CD8-positive, alpha-beta memory T cell (primary cell): ENCODE measurements around the gene DES. TPM values are rescaled to one million over a fixed set of nuclear protein-coding genes. Genes with fewer than 3 reads are reported as not detected.

Experiments used
- CTCF ChIA-PET: fragments of 350-600 bp; sonication (Branson Sonifier 250); formaldehyde crosslinking; loops from one replicate; lab custom pipeline; 2021; ENCODE audit warnings: antibody characterized with exemption; lab: Charles Lee
- POLR2A ChIA-PET: fragments of 350-600 bp; sonication (Branson Sonifier 250); formaldehyde crosslinking; loops from one replicate; lab custom pipeline; 2021; ENCODE audit warnings: antibody characterized with exemption; lab: Charles Lee
- DNase-seq, 5 donors: peaks; one replicate each; pipeline versions ENCODE4 v3.0.0 to v3.0.0-alpha.2; 2020 to 2022; ENCODE audit warnings: mixed read lengths in 1 of 5
- H3K27ac ChIP-seq: one replicate; pipeline ENCODE4 v1.7.0; 2013; ENCODE audit warnings: low read depth, mild to moderate bottlenecking, low read length, moderate library complexity
- H3K27me3 ChIP-seq: 2 replicates; pipeline ENCODE4 v1.7.0; 2013; ENCODE audit warnings: low read length, mild to moderate bottlenecking; ENCODE audit not compliant: insufficient read depth, poor library complexity, severe bottlenecking
- H3K36me3 ChIP-seq: 2 replicates; pipeline ENCODE4 v1.7.0; 2013; ENCODE audit warnings: mild to moderate bottlenecking, low read length, moderate library complexity; ENCODE audit not compliant: insufficient read depth
- H3K4me1 ChIP-seq: 2 replicates; pipeline ENCODE4 v1.7.0; 2013; ENCODE audit warnings: mild to moderate bottlenecking, low read length, moderate library complexity; ENCODE audit not compliant: insufficient read depth
- H3K4me3 ChIP-seq: 2 replicates; pipeline ENCODE4 v1.7.0; 2013; ENCODE audit warnings: mild to moderate bottlenecking, low read length
- H3K9me3 ChIP-seq: 2 replicates; pipeline ENCODE4 v1.7.0; 2013; ENCODE audit warnings: mild to moderate bottlenecking, low read length
- H3K27ac Mint-ChIP-seq, 8 donors: one replicate each; pipeline ENCODE4 v1.8.0; 2020 to 2021; ENCODE audit warnings: mixed read lengths in 8 of 8, mild to moderate bottlenecking in 6 of 8, inconsistent platforms in 3 of 8, moderate library complexity in 3 of 8
- H3K27me3 Mint-ChIP-seq, 2 donors: one replicate each; pipeline ENCODE4 v1.8.0; 2020 to 2021; ENCODE audit warnings: mixed read lengths in 2 of 2, mild to moderate bottlenecking in 1 of 2, moderate library complexity in 1 of 2
- H3K36me3 Mint-ChIP-seq, 3 donors: one replicate each; pipeline ENCODE4 v1.8.0; 2020 to 2021; ENCODE audit warnings: mixed read lengths in 3 of 3, inconsistent platforms in 1 of 3, mild to moderate bottlenecking in 1 of 3
- H3K4me1 Mint-ChIP-seq, 3 donors: one replicate each; pipeline ENCODE4 v1.8.0; 2020 to 2021; ENCODE audit warnings: mixed read lengths in 3 of 3, inconsistent platforms in 1 of 3, mild to moderate bottlenecking in 1 of 3
- H3K4me3 Mint-ChIP-seq, 7 donors: one replicate each; pipeline ENCODE4 v1.8.0; 2020 to 2021; ENCODE audit warnings: mixed read lengths in 7 of 7, mild to moderate bottlenecking in 6 of 7, moderate library complexity in 4 of 7, inconsistent platforms in 2 of 7
- H3K9me3 Mint-ChIP-seq, 5 donors: one replicate each; pipeline ENCODE4 v1.8.0; 2020 to 2022; ENCODE audit warnings: mixed read lengths in 5 of 5, mild to moderate bottlenecking in 3 of 5, moderate library complexity in 2 of 5, inconsistent platforms in 1 of 5
- polyA plus RNA-seq: library from polyadenylated mRNA; unstranded; fragments of 300-500 nt; fragmentation: Illumina TruSeq; gene quantifications from one replicate; pipeline ENCODE4 v1.2.3, GENCODE V29; 2021
- total RNA-seq, 2 experiments: library from RNA; stranded (reverse); gene quantifications; one replicate each; pipeline ENCODE4 v1.2.3, GENCODE V29; 2021

DES gene
- total and polyA plus RNA-seq, 3 experiments from 2014 or later = not detected

GRCh38 chr2:219401606-219402005 lies 16.6 kb upstream of the DES start:
- no peak for DNase-seq
- ChIA-PET POLR2A (no interaction called here), CTCF (interaction anchor here (1.6 to 6.3 kb wide), 5 partner anchors 10 to 127 kb away, joined by 4 to 77 read pairs (median 12); no protein-coding TSS in a partner anchor)
- H3K27me3 ChIP-seq = no peaks in the 10 kb centered on the region
- H3K36me3 ChIP-seq = no peaks in the 10 kb centered on the region
- no peaks in the 10 kb centered on the region for H3K9me3 ChIP-seq
- peaks cover 4 to 24% of the 10 kb centered on the region in 2 donors for H3K27me3 Mint-ChIP-seq
- no peak overlapping the region for H3K4me3 Mint-ChIP-seq
- no peaks in the 10 kb centered on the region for H3K9me3 Mint-ChIP-seq
- peaks cover 9% of the 10 kb centered on the region for H3K4me1 ChIP-seq
- no peak overlapping the region for H3K27ac Mint-ChIP-seq
- H3K4me3 ChIP-seq = no peak overlapping the region
- H3K4me1 Mint-ChIP-seq = peaks cover 5 to 13% (median 8%) of the 10 kb centered on the region in 3 donors
- no peak overlapping the region for H3K27ac ChIP-seq
- no peaks in the 10 kb centered on the region for H3K36me3 Mint-ChIP-seq

GRCh38 chr2:219402665-219403515 lies 15.3 kb upstream of the DES start:
- H3K4me3 ChIP-seq = no peak overlapping the region
- ChIA-PET POLR2A (no interaction called here), CTCF (interaction anchor here (0.7 to 6.3 kb wide), 17 partner anchors 10 to 730 kb away, joined by 3 to 77 read pairs (median 4); partner anchors contain the start of genes GMPPA and SPEG)
- peaks cover under 1% of the 10 kb centered on the region for H3K4me1 ChIP-seq
- peak overlapping the region in 1 of 8 donors; percentile 21 for H3K27ac Mint-ChIP-seq
- H3K36me3 Mint-ChIP-seq = no peaks in the 10 kb centered on the region
- peaks cover 4 to 24% of the 10 kb centered on the region in 2 donors for H3K27me3 Mint-ChIP-seq
- peak; percentile 41 to 65 (median 48) for DNase-seq
- H3K4me3 Mint-ChIP-seq = no peak overlapping the region
- H3K36me3 ChIP-seq = no peaks in the 10 kb centered on the region
- H3K4me1 Mint-ChIP-seq = peaks cover 0 to 5% (median 0%) of the 10 kb centered on the region in 3 donors
- no peak overlapping the region for H3K27ac ChIP-seq
- H3K9me3 Mint-ChIP-seq = no peaks in the 10 kb centered on the region
- no peaks in the 10 kb centered on the region for H3K27me3 ChIP-seq
- H3K9me3 ChIP-seq = no peaks in the 10 kb centered on the region

- Mint-ChIP-seq H3K27me3 (peaks cover 4 to 24% of the 10 kb centered on the region in 2 donors), H3K27ac (no peak overlapping the region), H3K9me3 (no peaks in the 10 kb centered on the region), H3K36me3 (no peaks in the 10 kb centered on the region), H3K4me1 (peaks cover 0 to 5% (median 0%) of the 10 kb centered on the region in 3 donors), H3K4me3 (no peak overlapping the region)
- ChIA-PET POLR2A (no interaction called here), CTCF (interaction anchor here (0.7 to 6.3 kb wide), 12 partner anchors 12 to 731 kb away, joined by 3 to 77 read pairs (median 4); partner anchors contain the start of gene GMPPA)
- H3K27me3 ChIP-seq = no peaks in the 10 kb centered on the region
- no peak overlapping the region for H3K27ac ChIP-seq
- no peak overlapping the region for H3K4me3 ChIP-seq
- H3K9me3 ChIP-seq = no peaks in the 10 kb centered on the region
- no peaks in the 10 kb centered on the region for H3K36me3 ChIP-seq
- no peak for DNase-seq
- no peaks in the 10 kb centered on the region for H3K4me1 ChIP-seq
Observed at GRCh38 chr2:219403861-219404260, 14.3 kb upstream of the DES start.

- no peaks in the 10 kb centered on the region for H3K9me3 Mint-ChIP-seq
- H3K27ac ChIP-seq = no peak overlapping the region
- H3K4me1 Mint-ChIP-seq = peaks cover 0 to 5% (median 0%) of the 10 kb centered on the region in 3 donors
- H3K4me3 ChIP-seq = no peak overlapping the region
- no peaks in the 10 kb centered on the region for H3K4me1 ChIP-seq
- H3K36me3 ChIP-seq = no peaks in the 10 kb centered on the region
- no peaks in the 10 kb centered on the region for H3K27me3 ChIP-seq
- H3K9me3 ChIP-seq = no peaks in the 10 kb centered on the region
- H3K36me3 Mint-ChIP-seq = no peaks in the 10 kb centered on the region
- H3K27ac Mint-ChIP-seq = no peak overlapping the region
- ChIA-PET CTCF (interaction anchor here (0.8 to 6.3 kb wide), 6 partner anchors 16 to 137 kb away, joined by 3 to 77 read pairs (median 4); no protein-coding TSS in a partner anchor), POLR2A (no interaction called here)
- peaks cover 7 to 24% of the 10 kb centered on the region in 2 donors for H3K27me3 Mint-ChIP-seq
- H3K4me3 Mint-ChIP-seq = no peak overlapping the region
- DNase-seq = no peak
Observed at GRCh38 chr2:219404291-219404910, 13.8 kb upstream of the DES start.

GRCh38 chr2:219404954-219405353 lies 13.2 kb upstream of the DES start:
- no peak overlapping the region for H3K27ac ChIP-seq
- no peaks in the 10 kb centered on the region for H3K9me3 Mint-ChIP-seq

GRCh38 chr2:219405451-219405850 lies 12.7 kb upstream of the DES start:
- H3K9me3 Mint-ChIP-seq = no peaks in the 10 kb centered on the region
- H3K27ac Mint-ChIP-seq = no peak overlapping the region
- H3K4me1 Mint-ChIP-seq = peaks cover 0 to 5% (median 0%) of the 10 kb centered on the region in 3 donors
- no peak overlapping the region for H3K4me3 Mint-ChIP-seq
- no peak for DNase-seq
- H3K36me3 Mint-ChIP-seq = no peaks in the 10 kb centered on the region
- H3K9me3 ChIP-seq = no peaks in the 10 kb centered on the region
- no peaks in the 10 kb centered on the region for H3K27me3 ChIP-seq
- H3K27ac ChIP-seq = no peak overlapping the region
- no peak overlapping the region for H3K4me3 ChIP-seq
- ChIA-PET POLR2A (no interaction called here), CTCF (interaction anchor here (1.8 to 6.3 kb wide), 2 partner anchors 17 to 124 kb away, joined by 10 to 77 read pairs; no protein-coding TSS in a partner anchor)
- no peaks in the 10 kb centered on the region for H3K36me3 ChIP-seq
- H3K27me3 Mint-ChIP-seq = peaks cover 10 to 27% of the 10 kb centered on the region in 2 donors
- H3K4me1 ChIP-seq = no peaks in the 10 kb centered on the region

More at GRCh38 chr2:219404954-219405353, 13.2 kb upstream of the DES start:
- no peak for DNase-seq
- Histone ChIP-seq H3K9me3 (no peaks in the 10 kb centered on the region), H3K36me3 (no peaks in the 10 kb centered on the region), H3K4me3 (no peak overlapping the region), H3K4me1 (no peaks in the 10 kb centered on the region), H3K27me3 (no peaks in the 10 kb centered on the region)
- ChIA-PET CTCF (interaction anchor here (0.8 to 6.3 kb wide), 3 partner anchors 16 to 137 kb away, joined by 4 to 77 read pairs (median 10); no protein-coding TSS in a partner anchor), POLR2A (no interaction called here)
- Mint-ChIP-seq H3K36me3 (no peaks in the 10 kb centered on the region), H3K4me1 (peaks cover 0 to 5% (median 0%) of the 10 kb centered on the region in 3 donors), H3K4me3 (no peak overlapping the region), H3K27ac (no peak overlapping the region), H3K27me3 (peaks cover 10 to 29% of the 10 kb centered on the region in 2 donors)

GRCh38 chr2:219405958-219406860 lies 12.0 kb upstream of the DES start:
- Histone ChIP-seq H3K27ac (no peak overlapping the region), H3K4me3 (no peak overlapping the region), H3K27me3 (no peaks in the 10 kb centered on the region), H3K4me1 (no peaks in the 10 kb centered on the region), H3K36me3 (no peaks in the 10 kb centered on the region), H3K9me3 (no peaks in the 10 kb centered on the region)
- CTCF ChIA-PET = interaction anchor here (6.3 kb wide), 1 partner anchor 123 kb away, joined by 77 read pairs; no protein-coding TSS in a partner anchor
- POLR2A ChIA-PET = no interaction called here
- no peaks in the 10 kb centered on the region for H3K36me3 Mint-ChIP-seq
- peaks cover 0 to 5% (median 0%) of the 10 kb centered on the region in 3 donors for H3K4me1 Mint-ChIP-seq
- no peak overlapping the region for H3K4me3 Mint-ChIP-seq
- peaks cover 13 to 27% of the 10 kb centered on the region in 2 donors for H3K27me3 Mint-ChIP-seq
- no peak overlapping the region for H3K27ac Mint-ChIP-seq
- DNase-seq = no peak
- H3K9me3 Mint-ChIP-seq = no peaks in the 10 kb centered on the region
